Measurements from ENCODE around the gene SVEP1.

The SVEP1 gene

DNA sequence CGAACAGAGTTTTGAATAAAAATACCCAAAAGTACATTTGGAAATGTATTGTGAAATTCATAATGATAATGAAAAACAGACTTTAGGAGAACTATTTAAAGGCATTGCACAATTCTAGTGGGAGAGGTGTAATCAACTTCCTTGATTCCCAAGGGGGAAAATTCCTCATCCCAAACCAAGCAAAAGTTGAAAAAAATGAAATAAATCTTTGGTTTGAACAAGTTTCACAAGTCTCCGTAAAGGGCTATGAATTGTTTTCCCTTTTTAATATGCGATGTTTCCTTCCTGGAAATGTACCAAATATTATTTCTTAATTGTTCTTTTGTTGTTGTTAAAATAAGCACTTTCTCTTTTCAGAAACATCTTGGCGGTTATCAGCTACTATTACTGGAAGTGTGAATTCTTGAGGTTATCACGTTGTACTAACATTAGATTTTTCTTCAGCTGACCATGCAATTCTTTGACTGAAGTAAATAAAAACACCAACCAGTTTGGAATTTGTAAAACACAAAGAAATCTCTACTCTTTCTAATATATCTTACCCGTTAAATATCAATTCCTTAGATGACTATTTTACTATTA lies 59.3 kb downstream of the SVEP1 start:
- no peak for DNase-seq

GRCh38 chr9:110517483-110517882 lies 62.1 kb downstream of the SVEP1 start:
- DNase-seq, result no peak

DNA sequence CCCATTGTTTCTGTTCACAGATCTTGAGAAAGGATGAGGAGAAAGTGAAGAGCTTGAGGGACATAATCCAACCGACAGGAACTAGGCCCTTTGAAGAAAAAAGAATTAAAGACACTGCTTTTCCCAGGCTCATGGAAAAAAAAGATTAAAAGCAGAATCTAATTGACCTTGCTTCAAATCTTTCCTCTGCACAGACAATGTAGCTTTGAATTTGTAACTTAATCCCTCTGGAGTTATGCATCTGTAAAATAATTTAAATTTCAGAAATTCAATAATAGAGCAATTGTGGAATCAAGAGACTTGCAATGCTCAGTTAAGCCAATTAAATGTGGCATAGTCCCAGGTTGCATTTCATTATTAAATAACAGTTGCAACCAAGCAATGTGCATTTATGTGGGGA lies 64.6 kb downstream of the SVEP1 start:
- DNase-seq, result no peak

DNA sequence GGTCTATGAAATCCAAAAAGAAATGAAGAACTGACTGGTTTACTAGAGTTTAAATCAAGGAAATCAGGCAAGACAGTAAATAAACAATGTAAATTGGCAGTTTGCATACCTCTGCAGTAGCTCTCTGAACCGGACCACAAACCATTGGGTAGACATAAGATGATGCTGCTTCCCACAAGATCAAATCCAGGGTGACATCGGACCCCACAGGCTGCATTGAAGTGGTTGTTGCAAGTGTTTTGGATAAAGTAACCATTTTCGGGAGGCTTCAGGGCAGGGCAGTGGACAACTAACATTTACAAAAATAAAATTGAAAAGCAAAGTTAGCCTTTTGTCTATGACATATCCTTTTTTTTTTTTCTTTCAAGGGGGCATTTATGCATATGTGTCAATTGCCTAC lies 66.7 kb downstream of the SVEP1 start:
- no peak for DNase-seq

DNA sequence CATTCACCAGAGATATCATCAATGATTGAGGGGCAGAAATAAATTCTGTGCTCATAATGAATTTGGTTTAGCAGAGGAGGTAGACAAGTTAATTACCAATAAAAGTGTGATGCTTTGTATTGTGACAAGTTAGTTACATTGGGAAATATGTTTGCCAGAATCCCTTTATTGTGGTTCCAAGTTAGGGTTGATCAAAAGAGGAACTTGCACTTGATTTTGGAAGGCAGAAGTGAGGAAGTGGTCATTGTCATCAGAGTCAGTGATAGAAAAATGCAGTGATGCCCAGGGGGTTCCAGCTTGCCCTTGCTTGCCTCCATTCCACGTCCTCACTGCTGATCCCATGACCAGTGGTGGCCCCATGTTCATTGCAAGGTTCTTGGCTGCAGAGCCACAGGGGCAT lies 69.7 kb downstream of the SVEP1 start:
- no peak for DNase-seq

DNA sequence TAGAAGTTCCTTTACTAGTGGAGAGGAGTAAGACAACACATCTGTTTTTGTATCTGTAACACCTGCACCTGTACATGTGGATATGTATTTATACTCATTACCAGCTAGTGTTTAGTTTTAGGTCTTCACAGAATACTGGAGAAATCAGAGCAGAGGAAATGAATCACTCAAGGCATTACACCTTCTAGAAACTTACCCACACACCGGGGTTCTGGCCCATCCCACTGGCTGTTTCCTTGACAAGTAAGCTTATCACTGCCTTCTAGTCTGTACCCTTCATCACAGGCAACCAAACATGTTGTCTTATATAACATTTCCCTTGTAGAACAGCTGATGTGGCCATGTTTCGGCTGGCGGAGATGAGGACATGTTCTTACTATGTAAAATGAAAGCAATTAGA lies 76.7 kb downstream of the SVEP1 start:
- DNase-seq, result no peak

DNA sequence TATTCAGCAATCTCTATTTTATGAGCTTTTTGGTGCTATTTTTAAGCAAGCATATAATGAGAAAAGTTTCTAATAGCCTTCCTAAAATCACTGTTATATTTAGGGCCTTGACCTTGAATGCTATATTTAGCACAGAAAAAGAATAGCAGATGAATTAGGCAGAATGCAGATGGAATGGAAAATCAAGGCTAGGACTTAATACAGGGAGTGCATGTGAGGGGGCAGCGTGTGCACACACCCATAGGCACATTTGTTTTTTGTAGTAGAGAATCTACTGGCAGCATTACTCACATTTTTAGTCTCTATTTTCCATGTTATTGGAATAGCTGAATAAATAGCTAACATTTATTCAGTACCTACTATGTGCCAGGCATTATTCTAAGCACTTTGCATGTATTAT lies 79.9 kb downstream of the SVEP1 start:
- no peak for DNase-seq

DNA sequence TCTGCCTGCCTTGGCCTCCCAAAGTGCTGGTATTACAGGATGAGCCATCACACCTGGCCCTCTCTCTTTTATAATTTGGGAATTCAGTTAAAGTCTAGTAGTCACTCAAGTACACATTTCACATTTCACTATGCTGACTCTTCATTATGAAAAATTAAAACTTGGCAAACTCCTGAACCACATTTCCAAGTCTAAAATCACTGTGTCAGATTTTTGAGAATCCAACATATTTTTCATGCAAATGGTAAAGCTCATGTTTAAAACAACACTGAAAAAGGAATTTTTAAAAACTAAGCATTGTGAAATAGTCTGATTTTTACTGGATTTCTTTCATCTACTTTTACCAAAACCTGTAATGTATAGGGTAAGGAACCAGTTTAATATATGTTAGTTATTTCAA lies 92.3 kb downstream of the SVEP1 start:
- no peak for DNase-seq

GRCh38 chr9:110486218-110486617 lies 93.3 kb downstream of the SVEP1 start:
- DNase-seq, result no peak

DNA sequence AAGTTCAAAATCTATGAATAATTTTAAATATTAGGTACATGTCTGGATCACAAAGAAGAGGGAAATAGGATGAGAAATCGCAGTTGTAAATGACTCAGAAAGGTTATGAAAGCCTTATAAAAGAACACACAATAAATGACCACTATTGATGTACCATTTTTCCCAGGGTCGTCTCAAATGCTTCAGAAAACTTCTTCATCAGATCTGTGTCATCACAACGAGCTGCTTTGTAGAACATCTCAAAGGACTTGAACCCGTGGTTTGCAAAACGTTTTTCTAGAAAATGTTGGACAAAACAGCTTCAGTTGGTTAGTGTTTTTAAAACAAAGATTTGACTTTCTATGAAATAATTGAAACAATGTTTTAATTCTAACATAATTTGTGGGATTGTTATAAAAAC lies 100.1 kb downstream of the SVEP1 start:
- DNase-seq, result no peak

DNA sequence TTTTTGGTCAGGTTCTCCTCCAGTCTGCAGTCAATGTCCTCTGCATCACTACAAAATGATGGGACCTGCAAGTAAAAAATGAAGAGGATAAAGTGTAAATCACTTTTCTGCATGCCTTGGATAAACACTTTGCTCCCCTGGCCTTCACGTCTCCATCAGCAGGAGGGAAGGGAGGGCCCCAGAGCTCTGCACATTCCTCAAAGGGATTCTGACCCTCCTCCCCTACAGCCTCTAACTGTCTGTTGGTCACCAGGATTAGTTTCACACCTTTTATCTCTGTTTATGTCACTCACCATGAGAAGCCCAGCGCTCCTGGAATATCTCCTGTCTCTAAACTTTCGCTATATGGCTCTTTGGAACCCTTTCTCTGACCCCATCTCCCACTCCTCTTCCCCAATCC lies 103.3 kb downstream of the SVEP1 start:
- DNase-seq, result no peak

- no peak for DNase-seq
Observed at GRCh38 chr9:110472111-110472510, 107.4 kb downstream of the SVEP1 start.

- DNase-seq, result no peak
Observed at GRCh38 chr9:110468950-110469349, 110.6 kb downstream of the SVEP1 start.

GRCh38 chr9:110465190-110465589 lies 114.4 kb downstream of the SVEP1 start:
- no peak for DNase-seq

- DNase-seq, result no peak
Observed at GRCh38 chr9:110464321-110464720, 115.2 kb downstream of the SVEP1 start.

GRCh38 chr9:110463499-110463898 lies 116.0 kb downstream of the SVEP1 start:
- DNase-seq, result no peak

- no peak for DNase-seq
Observed at GRCh38 chr9:110457245-110457644, 122.3 kb downstream of the SVEP1 start.

GRCh38 chr9:110456681-110457080 lies 122.9 kb downstream of the SVEP1 start:
- DNase-seq, result no peak

DNA sequence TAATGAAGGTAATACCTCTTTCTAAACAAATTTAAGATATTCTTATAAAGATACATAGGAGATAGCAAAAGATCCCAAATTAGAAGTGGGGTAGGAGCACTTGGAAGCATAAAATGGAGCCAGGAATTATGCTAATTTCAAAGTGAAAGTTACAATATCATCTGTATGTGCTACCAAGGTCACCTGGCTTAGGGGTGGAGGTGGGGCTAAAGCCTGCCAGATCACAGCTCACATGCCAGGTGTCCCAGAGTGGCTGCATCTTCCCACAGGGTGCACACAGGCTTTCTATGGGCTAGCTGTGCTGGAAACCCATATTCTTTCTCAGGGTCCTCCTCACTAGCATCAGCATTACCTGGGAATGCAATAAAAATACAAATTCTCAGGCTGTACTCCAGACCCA lies 123.7 kb downstream of the SVEP1 start:
- no peak for DNase-seq

DNA sequence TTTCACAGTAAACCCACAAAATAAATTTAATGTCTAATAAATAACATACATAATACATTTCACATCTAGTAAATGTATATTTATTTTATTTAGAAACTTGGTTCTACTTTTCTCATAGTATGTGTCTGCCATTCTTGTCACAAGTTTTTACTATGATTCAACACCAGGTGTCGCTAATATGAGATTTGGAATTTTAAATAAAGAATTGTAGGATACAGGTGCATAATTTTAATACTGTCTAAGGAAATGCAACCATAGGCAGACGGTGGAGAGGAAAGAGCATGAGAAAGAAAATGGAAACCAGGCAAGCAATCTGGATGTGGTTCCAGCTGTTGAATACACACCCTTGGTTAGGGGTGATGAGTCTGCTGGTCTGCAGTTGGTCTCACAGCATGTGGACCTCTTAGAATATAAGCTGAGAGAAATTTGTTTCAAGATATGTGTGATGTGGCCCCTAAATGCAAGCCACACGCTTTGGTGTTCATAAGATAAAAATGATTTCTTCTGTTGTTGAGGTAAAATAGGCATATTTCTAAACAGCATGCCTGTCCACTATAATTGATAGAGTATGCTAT lies 127.2 kb downstream of the SVEP1 start:
- no peak for DNase-seq

- no peak for DNase-seq
Observed at GRCh38 chr9:110451726-110452125, 127.8 kb downstream of the SVEP1 start.

DNA sequence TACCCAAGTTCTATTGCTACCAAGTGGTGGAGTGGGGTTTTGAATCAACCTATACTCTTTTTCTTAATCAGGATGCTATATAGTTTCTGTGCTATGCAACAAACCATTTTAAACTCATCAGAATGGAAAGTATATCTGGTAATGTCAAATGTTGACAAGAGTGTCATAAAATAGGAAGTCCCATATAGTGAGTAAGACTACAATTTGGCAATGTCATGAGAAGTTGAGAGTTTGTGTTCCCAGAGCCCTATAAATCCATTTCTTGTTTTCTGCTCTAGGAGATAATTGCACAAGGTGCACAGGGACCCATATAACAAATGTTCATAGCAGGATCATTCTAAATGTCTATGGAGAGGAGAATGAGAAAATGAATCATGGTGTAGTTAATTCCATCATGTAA lies 132.1 kb downstream of the SVEP1 start:
- DNase-seq, result no peak

GRCh38 chr9:110446171-110446570 lies 133.4 kb downstream of the SVEP1 start:
- no peak for DNase-seq

- DNase-seq, result no peak
Observed at GRCh38 chr9:110444911-110445310, 134.6 kb downstream of the SVEP1 start.

- DNase-seq, result no peak
Observed at GRCh38 chr9:110443866-110444220, 135.7 kb downstream of the SVEP1 start.

Data from NCI-H2227 treated with DMSO at 0.1 percent for 48 hours (cell line).